SK-N-SH treated with all-trans-retinoic acid at 6 μM for 48 hours (cell line): Measurements from ENCODE around the gene RIC1.

Source experiments
- ATAC-seq: fragments of 200-7000 bp; cut with Tn5 transposase; 3 replicates; pipeline ENCODE4 v1.9.1; 2020; ENCODE audit warnings: mild to moderate bottlenecking, moderate library complexity
- ARNTL ChIP-seq: fragments of 450-650 bp; formaldehyde crosslinking; IDR thresholded peaks from 2 replicates; pipeline ENCODE4 v1.5.0; 2020; ENCODE audit warnings: low read depth, mild to moderate bottlenecking, moderate library complexity, borderline replicate concordance
- BACH2 ChIP-seq: fragments of 250-450 bp; sonication (Bioruptor Pico); IDR thresholded peaks from 2 replicates; pipeline ENCODE4 v1.9.0; 2021; ENCODE audit warnings: mild to moderate bottlenecking, borderline replicate concordance
- CREB5 ChIP-seq: fragments of 250-450 bp; sonication (Bioruptor Pico); IDR thresholded peaks from 2 replicates; pipeline ENCODE4 v1.5.1; 2020; ENCODE audit warnings: low read depth, mild to moderate bottlenecking, moderate library complexity
- CSDC2 ChIP-seq: fragments of 250-450 bp; sonication (Bioruptor Pico); IDR thresholded peaks from 2 replicates; pipeline ENCODE4 v1.5.0; 2020; ENCODE audit warnings: mild to moderate bottlenecking, moderate library complexity
- CSRNP3 ChIP-seq: fragments of 250-450 bp; sonication (Bioruptor Pico); IDR thresholded peaks from 2 replicates; pipeline ENCODE4 v1.5.1; 2021; ENCODE audit warnings: mild to moderate bottlenecking, moderate library complexity
- ESRRG ChIP-seq: fragments of 250-450 bp; sonication (Bioruptor Pico); IDR thresholded peaks from 2 replicates; pipeline ENCODE4 v1.6.1; 2021; ENCODE audit warnings: mild to moderate bottlenecking
- GLIS3 ChIP-seq: fragments of 250-450 bp; sonication (Bioruptor Pico); IDR thresholded peaks from 2 replicates; pipeline ENCODE4 v1.5.0; 2020; ENCODE audit warnings: mild to moderate bottlenecking, moderate library complexity
- ISL1 ChIP-seq: fragments of 250-450 bp; sonication (Bioruptor Pico); IDR thresholded peaks from 2 replicates; pipeline ENCODE4 v2.1.2; 2022; ENCODE audit warnings: mild to moderate bottlenecking, moderate library complexity
- OSR1 ChIP-seq: fragments of 250-450 bp; sonication (Bioruptor Pico); IDR thresholded peaks from 2 replicates; pipeline ENCODE4 v1.8.0; 2022; ENCODE audit warnings: moderate library complexity, mild to moderate bottlenecking, inconsistent platforms
- PATZ1 ChIP-seq: fragments of 250-450 bp; sonication (Bioruptor Pico); IDR thresholded peaks from 2 replicates; pipeline ENCODE4 v1.8.0; 2020; ENCODE audit warnings: mild to moderate bottlenecking, moderate library complexity, borderline replicate concordance
- POU6F1 ChIP-seq: fragments of 250-450 bp; sonication (Bioruptor Pico); IDR thresholded peaks from 2 replicates; pipeline ENCODE4 v1.8.0; 2021; ENCODE audit warnings: low read depth, mild to moderate bottlenecking, moderate library complexity, borderline replicate concordance
- PPARA ChIP-seq: fragments of 250-450 bp; sonication (Bioruptor Pico); IDR thresholded peaks from 2 replicates; pipeline ENCODE4 v1.5.0; 2020; ENCODE audit warnings: mild to moderate bottlenecking, borderline replicate concordance
- RARB ChIP-seq: fragments of 250-450 bp; sonication (Bioruptor Pico); IDR thresholded peaks from 2 replicates; pipeline ENCODE4 v1.8.0; 2021; ENCODE audit warnings: mild to moderate bottlenecking, moderate library complexity
- SNAI2 ChIP-seq: fragments of 250-450 bp; sonication (Bioruptor Pico); IDR thresholded peaks from 2 replicates; pipeline ENCODE4 v1.5.0; 2020; ENCODE audit warnings: mild to moderate bottlenecking, moderate library complexity
- TOX ChIP-seq: fragments of 250-450 bp; sonication (Bioruptor Pico); IDR thresholded peaks from 2 replicates; pipeline ENCODE4 v1.8.0; 2021; ENCODE audit warnings: mild to moderate bottlenecking, moderate library complexity, borderline replicate concordance
- TSHZ2 ChIP-seq: fragments of 250-450 bp; sonication (Bioruptor Pico); IDR thresholded peaks from 2 replicates; pipeline ENCODE4 v1.5.0; 2020; ENCODE audit warnings: mild to moderate bottlenecking, moderate library complexity
- ZC3H10 ChIP-seq: fragments of 250-450 bp; sonication (Bioruptor Pico); IDR thresholded peaks from 2 replicates; pipeline ENCODE4 v1.5.1; 2021; ENCODE audit warnings: mild to moderate bottlenecking, moderate library complexity
- ZFP3 ChIP-seq: fragments of 250-450 bp; sonication (Bioruptor Pico); IDR thresholded peaks from 2 replicates; pipeline ENCODE4 v1.5.0; 2020; ENCODE audit warnings: mild to moderate bottlenecking, moderate library complexity
- ZNF565 ChIP-seq: fragments of 450-650 bp; formaldehyde crosslinking; conservative IDR thresholded peaks from 2 replicates; pipeline ENCODE4 v1.5.0; 2020; ENCODE audit warnings: low read depth, mild to moderate bottlenecking, moderate library complexity
- ZNF70 ChIP-seq: fragments of 450-650 bp; formaldehyde crosslinking; IDR thresholded peaks from 2 replicates; pipeline ENCODE4 v1.5.0; 2020; ENCODE audit warnings: mild to moderate bottlenecking, moderate library complexity
- ZNF8 ChIP-seq: fragments of 450-650 bp; formaldehyde crosslinking; IDR thresholded peaks from 2 replicates; pipeline ENCODE4 v1.5.0; 2020; ENCODE audit warnings: mild to moderate bottlenecking, moderate library complexity

Gene RIC1

GRCh38 chr9:5790923-5791322, 162.0 kb downstream of the RIC1 start (continued):
- no peak for TF ChIP-seq TSHZ2 (CRISPR knock-in tag)
- no peak for TF ChIP-seq ZNF565 (CRISPR knock-in tag)
- TF ChIP-seq CREB5 (CRISPR knock-in tag) = no peak
- no peak for TF ChIP-seq PPARA (CRISPR knock-in tag)
- TF ChIP-seq CSRNP3 (CRISPR knock-in tag) = no peak
- TF ChIP-seq TOX (CRISPR knock-in tag) = no peak
- no peak for TF ChIP-seq ZNF8 (CRISPR knock-in tag)

- TF ChIP-seq PATZ1 (CRISPR knock-in tag) = no peak
- TF ChIP-seq PPARA (CRISPR knock-in tag) = no peak
- TF ChIP-seq, all 23 proteins: peak for 0
- no peak for ATAC-seq
Observed at GRCh38 chr9:5791870-5792269, 163.0 kb downstream of the RIC1 start.

- TF ChIP-seq ESRRG (CRISPR knock-in tag) (no peak), GLIS3 (CRISPR knock-in tag) (no peak), ZFP3 (CRISPR knock-in tag) (no peak), ARNTL (CRISPR knock-in tag) (no peak), BACH2 (CRISPR knock-in tag) (no peak)
Observed at GRCh38 chr9:5793812-5794211, 164.9 kb downstream of the RIC1 start.

GRCh38 chr9:5796298-5796697, 167.4 kb downstream of the RIC1 start:
- TF ChIP-seq ISL1 (CRISPR knock-in tag) = no peak
- TF ChIP-seq CREB5 (CRISPR knock-in tag) = no peak

More at GRCh38 chr9:5793812-5794211, 164.9 kb downstream of the RIC1 start:
- ATAC-seq = no peak

GRCh38 chr9:5798581-5798980, 169.7 kb downstream of the RIC1 start:
- no peak for ATAC-seq
- TF ChIP-seq ARNTL (CRISPR knock-in tag) = no peak
- TF ChIP-seq SNAI2 (CRISPR knock-in tag) = no peak
- no peak for TF ChIP-seq CSDC2 (CRISPR knock-in tag)
- no peak for TF ChIP-seq ZNF70 (CRISPR knock-in tag)
- no peak for TF ChIP-seq RARB
- no peak for TF ChIP-seq GLIS3 (CRISPR knock-in tag)
- TF ChIP-seq OSR1 (CRISPR knock-in tag) = no peak
- TF ChIP-seq POU6F1 (CRISPR knock-in tag) = no peak
- no peak for TF ChIP-seq PATZ1 (CRISPR knock-in tag)
- no peak for TF ChIP-seq ISL1 (CRISPR knock-in tag)
- no peak for TF ChIP-seq CSRNP3 (CRISPR knock-in tag)
- no peak for TF ChIP-seq ZNF565 (CRISPR knock-in tag)
- no peak for TF ChIP-seq ZC3H10

More at GRCh38 chr9:5796298-5796697, 167.4 kb downstream of the RIC1 start:
- ATAC-seq = no peak
